Keratinocyte (primary cell): Measurements from ENCODE around the gene CGNL1. TPM values are rescaled to one million over a fixed set of nuclear protein-coding genes. Genes with fewer than 3 reads are reported as not detected.

Experiments used
- DNase-seq: peaks from one replicate; pipeline ENCODE4 v3.0.0-alpha.2; 2011; ENCODE audit warnings: low read depth, missing footprints, low spot score
- FAIRE-seq: peaks from 2 replicates; lab custom pipeline; 2011; peaks lifted over from hg19 to GRCh38; lab: Jason Lieb, UNC
- H2AFZ ChIP-seq: 2 replicates; pipeline ENCODE4 v1.6.0; 2012; ENCODE audit warnings: low read length, control low read depth, inconsistent platforms; ENCODE audit not compliant: control insufficient read depth
- H3K27ac ChIP-seq: 2 replicates; pipeline ENCODE4 v1.5.1; 2011; ENCODE audit warnings: low read length; ENCODE audit not compliant: control insufficient read depth, insufficient read depth
- H3K27me3 ChIP-seq: 3 replicates; pipeline ENCODE4 v1.6.0; 2011; ENCODE audit warnings: low read length; ENCODE audit not compliant: control insufficient read depth, insufficient read depth; ENCODE audit errors: extremely low read depth
- H3K36me3 ChIP-seq, 2 experiments: 2 replicates in 1 of 2; 3 replicates in 1 of 2; pipeline ENCODE4 v1.5.1; 2011; ENCODE audit warnings: low read length in 2 of 2, mild to moderate bottlenecking in 1 of 2; ENCODE audit not compliant: control insufficient read depth in 2 of 2, insufficient read depth in 2 of 2; ENCODE audit errors: extremely low read depth in 1 of 2
- H3K4me1 ChIP-seq: 3 replicates; pipeline ENCODE4 v1.5.1; 2011; ENCODE audit warnings: low read length; ENCODE audit not compliant: control insufficient read depth, insufficient read depth; ENCODE audit errors: extremely low read depth
- H3K4me2 ChIP-seq: 3 replicates; pipeline ENCODE4 v1.6.0; 2011; ENCODE audit warnings: low read depth, low read length; ENCODE audit not compliant: control insufficient read depth, insufficient read depth; ENCODE audit errors: extremely low read depth
- H3K4me3 ChIP-seq, 3 experiments: fragments of 200-600 bp in 1 of 3; sonication (generic) in 1 of 3; 2 replicates in 2 of 3; 3 replicates in 1 of 3; pipeline ENCODE4 v1.5.1; 2011 to 2016; ENCODE audit warnings: low read length in 3 of 3, mild to moderate bottlenecking in 3 of 3, control low read depth in 2 of 3, inconsistent platforms in 1 of 3, low read depth in 1 of 3, mixed read lengths in 1 of 3, mixed run types in 1 of 3, moderate library complexity in 1 of 3; ENCODE audit not compliant: control insufficient read depth in 2 of 3, insufficient read depth in 2 of 3; ENCODE audit errors: extremely low read depth in 1 of 3
- H3K79me2 ChIP-seq: 2 replicates; pipeline ENCODE4 v1.6.0; 2012; ENCODE audit warnings: low read length; ENCODE audit not compliant: control insufficient read depth, insufficient read depth
- H3K9ac ChIP-seq: 3 replicates; pipeline ENCODE4 v1.6.0; 2011; ENCODE audit warnings: low read length; ENCODE audit not compliant: control insufficient read depth, insufficient read depth; ENCODE audit errors: extremely low read depth
- H3K9me1 ChIP-seq: 3 replicates; pipeline ENCODE4 v1.6.0; 2011; ENCODE audit warnings: low read length; ENCODE audit not compliant: control insufficient read depth, insufficient read depth; ENCODE audit errors: extremely low read depth
- H3K9me3 ChIP-seq: 2 replicates; pipeline ENCODE4 v1.5.1; 2012; ENCODE audit warnings: low read depth, low read length; ENCODE audit not compliant: control insufficient read depth
- H4K20me1 ChIP-seq: 3 replicates; pipeline ENCODE4 v1.6.0; 2011; ENCODE audit warnings: low read length; ENCODE audit not compliant: control insufficient read depth, insufficient read depth; ENCODE audit errors: extremely low read depth
- EZH2 ChIP-seq: IDR thresholded peaks from one replicate; pipeline ENCODE4 v1.6.1; 2012; ENCODE audit warnings: inconsistent platforms, mild to moderate bottlenecking, low read length, moderate library complexity
- dilution Hi-C: fragments of 300-500 bp; cut with MboI; formaldehyde crosslinking; loops from one replicate; pipeline ENCODE4 v1.7.0; 2020; ENCODE audit warnings: low sequenced_read_pairs; ENCODE audit not compliant: extremely low pct_ligation_motif_present
- polyA plus RNA-seq, 5 experiments: library from polyadenylated mRNA; depleted of rRNA in 3 of 5; stranded (reverse) in 3 of 5; stranded (forward) in 1 of 5; unstranded in 1 of 5; fragments of >200 nt; gene quantifications; 1 replicate in 1 of 5; 2 replicates in 3 of 5; 3 replicates in 1 of 5; pipeline versions ENCODE4 v1.2.1 to v1.2.3, GENCODE V29; 2011 to 2012; ENCODE audit warnings: missing spikeins in 2 of 5, low read depth in 1 of 5, low replicate concordance in 1 of 5
- TF ChIP-seq, protein P1 (sequence below), 3 experiments: IDR thresholded peaks in 1 of 3; conservative IDR thresholded peaks in 1 of 3; optimal IDR thresholded peaks in 1 of 3; 2 replicates in 2 of 3; 3 replicates in 1 of 3; pipeline versions ENCODE3 to v1.5.1; 2011; ENCODE audit warnings: low read length in 3 of 3, mild to moderate bottlenecking in 3 of 3, moderate library complexity in 2 of 3, control low read depth in 1 of 3, inconsistent platforms in 1 of 3; ENCODE audit not compliant: insufficient read depth in 2 of 3; ENCODE audit errors: extremely low read depth in 1 of 3

Gene CGNL1
- polyA plus RNA-seq, 1 donor (not counting 4 experiments of a cell fraction or from before 2014, with no cell fraction given) = 0.05 TPM

DNA sequence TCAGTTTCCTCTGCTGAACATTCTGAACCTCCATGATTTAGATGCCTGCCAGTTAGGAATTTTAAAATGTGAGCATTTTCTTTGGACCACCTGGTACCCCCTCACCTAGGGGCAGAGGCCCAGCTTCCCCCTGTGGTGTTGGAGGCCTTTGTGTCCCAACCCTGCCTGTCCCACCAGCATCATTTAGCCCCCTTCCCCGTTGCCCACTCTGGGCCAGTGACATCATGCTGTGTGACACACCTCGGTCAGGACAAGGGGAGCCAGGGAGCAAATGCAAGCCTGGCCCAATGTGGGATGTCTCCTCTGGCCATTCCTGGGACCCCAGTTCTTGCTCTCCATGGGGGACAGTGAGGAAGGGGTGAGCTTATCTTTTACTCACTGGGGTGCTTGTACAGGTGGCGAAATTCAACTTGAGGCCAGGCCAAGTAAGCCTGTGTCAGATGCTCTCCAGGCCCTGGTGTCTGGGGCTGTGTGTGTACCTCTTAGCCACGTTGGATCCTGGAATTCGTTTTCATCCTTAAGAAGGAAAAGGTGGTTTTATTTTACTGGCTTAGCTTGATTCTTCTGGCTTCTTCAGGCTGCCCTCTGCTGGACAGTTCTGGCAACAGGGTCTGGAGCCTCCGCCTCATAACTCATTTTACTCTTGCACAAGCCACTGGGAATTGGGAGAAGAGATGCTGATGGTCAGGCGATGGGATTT, 165.7 kb downstream of the CGNL1 start:
- no peak for DNase-seq

DNA sequence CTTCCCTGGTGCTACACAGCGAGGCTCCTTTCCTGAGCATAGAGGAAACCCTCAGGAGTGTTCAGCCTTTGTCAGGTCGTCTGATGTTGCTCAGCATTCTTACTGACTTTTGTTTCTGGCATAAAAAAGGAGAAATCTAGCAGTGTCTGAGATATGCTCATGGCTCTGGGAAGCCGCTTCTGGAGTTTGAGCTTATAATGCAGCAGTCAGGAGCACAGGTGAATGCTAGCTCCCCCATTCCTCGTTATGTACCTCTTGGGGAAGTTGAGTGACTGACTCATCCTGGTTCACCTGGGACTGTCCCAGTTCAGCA, 166.2 kb downstream of the CGNL1 start:
- FAIRE-seq (no peak), DNase-seq (no peak)
- Histone ChIP-seq H3K9ac (no peak overlapping the region), H3K27ac (no peak overlapping the region), H3K4me3 (no peak overlapping the region), H3K4me2 (no peak overlapping the region), H2AFZ (no peak overlapping the region), H3K36me3 (no peaks in the 10 kb centered on the region), H3K9me1 (no peaks in the 10 kb centered on the region), H3K9me3 (no peaks in the 10 kb centered on the region), H3K27me3 (peaks cover 10% of the 10 kb centered on the region), H4K20me1 (no peaks in the 10 kb centered on the region), H3K79me2 (no peaks in the 10 kb centered on the region), H3K4me1 (no peaks in the 10 kb centered on the region)
- TF ChIP-seq, protein P1, sequence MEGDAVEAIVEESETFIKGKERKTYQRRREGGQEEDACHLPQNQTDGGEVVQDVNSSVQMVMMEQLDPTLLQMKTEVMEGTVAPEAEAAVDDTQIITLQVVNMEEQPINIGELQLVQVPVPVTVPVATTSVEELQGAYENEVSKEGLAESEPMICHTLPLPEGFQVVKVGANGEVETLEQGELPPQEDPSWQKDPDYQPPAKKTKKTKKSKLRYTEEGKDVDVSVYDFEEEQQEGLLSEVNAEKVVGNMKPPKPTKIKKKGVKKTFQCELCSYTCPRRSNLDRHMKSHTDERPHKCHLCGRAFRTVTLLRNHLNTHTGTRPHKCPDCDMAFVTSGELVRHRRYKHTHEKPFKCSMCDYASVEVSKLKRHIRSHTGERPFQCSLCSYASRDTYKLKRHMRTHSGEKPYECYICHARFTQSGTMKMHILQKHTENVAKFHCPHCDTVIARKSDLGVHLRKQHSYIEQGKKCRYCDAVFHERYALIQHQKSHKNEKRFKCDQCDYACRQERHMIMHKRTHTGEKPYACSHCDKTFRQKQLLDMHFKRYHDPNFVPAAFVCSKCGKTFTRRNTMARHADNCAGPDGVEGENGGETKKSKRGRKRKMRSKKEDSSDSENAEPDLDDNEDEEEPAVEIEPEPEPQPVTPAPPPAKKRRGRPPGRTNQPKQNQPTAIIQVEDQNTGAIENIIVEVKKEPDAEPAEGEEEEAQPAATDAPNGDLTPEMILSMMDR (optimal IDR thresholded peaks at IDR 0.05 in 1 of 3, IDR thresholded peaks at IDR 0.05 in 1 of 3, conservative IDR thresholded peaks at IDR 0.05 in 1 of 3; ENCODE audit: extremely low read depth in 1 of 3, insufficient read depth in 2 of 3, low read length in 3 of 3) = no peak
- no peak for TF ChIP-seq EZH2
- dilution Hi-C loops = loop anchor here (25.0 kb wide), 1 partner anchor 205 kb away; no protein-coding TSS in a partner anchor

More for the DNA sequence above, 165.7 kb downstream of the CGNL1 start:
- Histone ChIP-seq H3K4me1 (no peaks in the 10 kb centered on the region), H3K4me2 (no peak overlapping the region), H3K27ac (no peak overlapping the region), H3K9me3 (no peaks in the 10 kb centered on the region), H3K79me2 (no peaks in the 10 kb centered on the region), H3K4me3 (no peak overlapping the region), H3K27me3 (peaks cover 10% of the 10 kb centered on the region), H3K36me3 (no peaks in the 10 kb centered on the region), H4K20me1 (no peaks in the 10 kb centered on the region), H3K9me1 (no peaks in the 10 kb centered on the region), H3K9ac (no peak overlapping the region), H2AFZ (no peak overlapping the region)
- dilution Hi-C loops = loop anchor here (25.0 kb wide), 1 partner anchor 205 kb away; no protein-coding TSS in a partner anchor
- FAIRE-seq = peak; percentile 92
- no peak for TF ChIP-seq EZH2
- TF ChIP-seq, protein P1 (optimal IDR thresholded peaks at IDR 0.05 in 1 of 3, IDR thresholded peaks at IDR 0.05 in 1 of 3, conservative IDR thresholded peaks at IDR 0.05 in 1 of 3; ENCODE audit: extremely low read depth in 1 of 3, insufficient read depth in 2 of 3, low read length in 3 of 3) = peak; percentile 76 to 89 (median 81)
